GM23248 (cell line): ENCODE results near the gene SGCG.
"Not testable (repeated sequence)": the region's sequence is repeated elsewhere in the genome, so short reads cannot be mapped to it uniquely, and the experiment has no call there.

Experiments used
- EZH2 ChIP-seq: fragments of 200-600 bp; sonication (generic); IDR thresholded peaks from 2 replicates; pipeline ENCODE4 v1.6.1; 2018; ENCODE audit warnings: antibody characterized with exemption, mild to moderate bottlenecking; ENCODE audit not compliant: insufficient read depth, poor library complexity, severe bottlenecking
- EZH2phosphoT487 ChIP-seq: fragments of 200-600 bp; sonication (generic); IDR thresholded peaks from 2 replicates; pipeline ENCODE4 v1.6.1; 2018; ENCODE audit warnings: antibody characterized with exemption, moderate library complexity, mild to moderate bottlenecking, low read depth; ENCODE audit not compliant: insufficient read depth

- not testable (repeated sequence) for TF ChIP-seq EZH2, EZH2phosphoT487
Measured at GRCh38 chr13:23314837-23315236, 134.1 kb downstream of the SGCG start.
